ENCODE data around the gene TMIGD3. TPM values are rescaled to one million over a fixed set of nuclear protein-coding genes. Genes with fewer than 3 reads are reported as not detected.

Gene TMIGD3
- total RNA-seq, 2 experiments from 2014 or later, result not detected

Other genes starting within 250 kb of the TMIGD3 start
- not detected for gene CHIA, start 212.8 kb downstream of the TMIGD3 start, total RNA-seq
- gene OVGP1, start 75.9 kb downstream of the TMIGD3 start, total RNA-seq, result under 1 TPM; 0.56 to 0.74 TPM
- gene WDR77, start 54.4 kb downstream of the TMIGD3 start, total RNA-seq, result 10 to 100 TPM; 77.4 to 79.7 TPM
- 100 to 1,000 TPM; 407 to 419 TPM for gene ATP5PB, start 54.2 kb downstream of the TMIGD3 start, total RNA-seq
- 1 to 10 TPM; 3.6 to 3.8 TPM for gene C1orf162, start 29.6 kb downstream of the TMIGD3 start, total RNA-seq
- not detected for gene ADORA3, start within 50 bp of the TMIGD3 start, total RNA-seq
- gene RAP1A, start 116.2 kb upstream of the TMIGD3 start, total RNA-seq, result 100 to 1,000 TPM; 150 to 154 TPM
- under 1 TPM; 0.56 to 0.84 TPM for gene INKA2, start 235.8 kb upstream of the TMIGD3 start, total RNA-seq

All from activated naive CD8-positive, alpha-beta T cell treated with anti-CD3 and anti-CD28 coated beads for 36 hours (primary cell).